TTC549 (cell line): ENCODE measurements around the gene ARL6IP1.

Experiments
- FAIRE-seq: peaks from 2 replicates; lab custom pipeline; 2012; peaks lifted over from hg19 to GRCh38; lab: Jason Lieb, UNC

ARL6IP1 gene

GRCh38 chr16:18801145-18801972, at the start of gene ARL6IP1:
Gene ARL6IP1 (minus strand): TSS chr16:18801549. CDS start chr16:18801466, 83 bp downstream.
- peak; percentile 96 for FAIRE-seq

GRCh38 chr16:18846416-18846815, 45.1 kb upstream of the ARL6IP1 start:
- no peak for FAIRE-seq

- FAIRE-seq: no peak
These were observed 41.2 kb upstream of the ARL6IP1 start for GRCh38 chr16:18842565-18842964.

- no peak for FAIRE-seq
These were observed 40.6 kb upstream of the ARL6IP1 start for GRCh38 chr16:18841833-18842525.

GRCh38 chr16:18839555-18839954, 38.2 kb upstream of the ARL6IP1 start:
- no peak for FAIRE-seq

- no peak for FAIRE-seq
These were observed 35.4 kb upstream of the ARL6IP1 start for GRCh38 chr16:18836702-18837101.

GRCh38 chr16:18834864-18835263, 33.5 kb upstream of the ARL6IP1 start:
- no peak for FAIRE-seq

GRCh38 chr16:18833707-18834505, 32.6 kb upstream of the ARL6IP1 start:
- no peak for FAIRE-seq

- FAIRE-seq: no peak
These were observed 31.3 kb upstream of the ARL6IP1 start for GRCh38 chr16:18832613-18833012.

- no peak for FAIRE-seq
These were observed 30.7 kb upstream of the ARL6IP1 start for GRCh38 chr16:18832006-18832405.

- no peak for FAIRE-seq
These were observed 27.9 kb upstream of the ARL6IP1 start for GRCh38 chr16:18829251-18829650.

- FAIRE-seq: no peak
These were observed 26.5 kb upstream of the ARL6IP1 start for GRCh38 chr16:18827890-18828289.

GRCh38 chr16:18816286-18816685, 14.9 kb upstream of the ARL6IP1 start:
- FAIRE-seq: no peak

GRCh38 chr16:18811925-18812324, 10.6 kb upstream of the ARL6IP1 start:
- no peak for FAIRE-seq

- FAIRE-seq: no peak
These were observed 7.8 kb upstream of the ARL6IP1 start for GRCh38 chr16:18809165-18809564.

GRCh38 chr16:18805257-18805773, 4.0 kb upstream of the ARL6IP1 start:
- no peak for FAIRE-seq

GRCh38 chr16:18804540-18804939, 3.2 kb upstream of the ARL6IP1 start:
- FAIRE-seq: no peak

- no peak for FAIRE-seq
These were observed 2.5 kb upstream of the ARL6IP1 start for GRCh38 chr16:18803569-18804462.

GRCh38 chr16:18802767-18803343, 1.5 kb upstream of the ARL6IP1 start:
- FAIRE-seq: no peak

GRCh38 chr16:18800775-18801144, 589 bp downstream of the ARL6IP1 start:
- no peak for FAIRE-seq

- no peak for FAIRE-seq
These were observed 1.1 kb downstream of the ARL6IP1 start for GRCh38 chr16:18800293-18800692.
